HepG2 (cell line): ENCODE measurements around the gene BABAM1. TPM values are rescaled to one million over a fixed set of nuclear protein-coding genes. Genes with fewer than 3 reads are reported as not detected.

Experiments used
- ATAC-seq: fragments of 200-7000 bp; cut with Tn5 transposase; 3 replicates; pipeline ENCODE4 v1.9.1; 2020; ENCODE audit warnings: mild to moderate bottlenecking, moderate library complexity
- BruUV-seq: library from RNA; stranded (reverse); fragments of 400-500 nt; replicated peaks from 2 replicates; lab custom pipeline; 2021; lab: Mats Ljungman, UMichigan
- CTCF ChIA-PET: fragments of 300-600 bp; formaldehyde crosslinking; extraction: SDS; loops from one replicate; lab custom pipeline; 2021; ENCODE audit warnings: low total read pairs, inconsistent platforms, low intra/inter-chr PET ratio; lab: Yijun Ruan, JAX
- POLR2A ChIA-PET: fragments of 350-600 bp; sonication (Branson Sonifier 250); formaldehyde crosslinking; loops from one replicate; lab custom pipeline; 2020; ENCODE audit warnings: antibody characterized with exemption, inconsistent platforms; lab: Yijun Ruan, JAX
- DNase-seq: peaks from one replicate; pipeline ENCODE4 v3.0.0-alpha.2; 2015; ENCODE audit warnings: low spot score
- FAIRE-seq: peaks from 3 replicates; lab custom pipeline; 2011; peaks lifted over from hg19 to GRCh38; lab: Jason Lieb, UNC
- H2AFZ ChIP-seq: one replicate; pipeline ENCODE4 v1.6.1; 2011; ENCODE audit warnings: low read length, inconsistent platforms
- H3K27ac ChIP-seq: fragments of 300-600 bp; 3 replicates; pipeline ENCODE4 v1.8.0; 2011; ENCODE audit warnings: mixed run types, mild to moderate bottlenecking, mixed read lengths, low read length, inconsistent platforms; ENCODE audit not compliant: insufficient read depth; ENCODE audit errors: extremely low read length
- H3K27me3 ChIP-seq, 2 experiments: fragments of 200-600 bp in 1 of 2; 2 replicates in 1 of 2; 3 replicates in 1 of 2; pipeline versions ENCODE4 v1.6.0 to v1.8.0; 2011; ENCODE audit warnings: low read length in 2 of 2, mild to moderate bottlenecking in 2 of 2, moderate library complexity in 2 of 2, inconsistent platforms in 1 of 2; ENCODE audit not compliant: insufficient read depth in 2 of 2, control insufficient read depth in 1 of 2
- H3K36me3 ChIP-seq, 2 experiments: fragments of 200-600 bp in 1 of 2; replicated peaks in 1 of 2; 2 replicates in 1 of 2; 3 replicates in 1 of 2; pipeline versions ENCODE4 v1.5.1 to v1.8.0; 2011; ENCODE audit warnings: low read length in 2 of 2, inconsistent platforms in 1 of 2; ENCODE audit not compliant: insufficient read depth in 2 of 2, control insufficient read depth in 1 of 2
- H3K4me1 ChIP-seq: 2 replicates; pipeline ENCODE4 v1.5.1; 2012; ENCODE audit warnings: low read length, inconsistent platforms; ENCODE audit not compliant: insufficient read depth
- H3K4me2 ChIP-seq: 2 replicates; pipeline ENCODE4 v1.6.0; 2011; ENCODE audit warnings: low read depth, low read length, inconsistent platforms
- H3K4me3 ChIP-seq, 3 experiments: fragments of 200-600 bp in 1 of 3; sonication (generic), shearing (Covaris generic) in 1 of 3; replicated peaks in 1 of 3; 2 replicates each; pipeline ENCODE4 v1.5.1; 2011 to 2016; ENCODE audit warnings: low read length in 3 of 3, inconsistent platforms in 2 of 3, low read depth in 2 of 3, mild to moderate bottlenecking in 2 of 3, control low read depth in 1 of 3, mixed read lengths in 1 of 3; ENCODE audit not compliant: insufficient read depth in 1 of 3
- H3K79me2 ChIP-seq: one replicate; pipeline ENCODE4 v1.6.1; 2011; ENCODE audit warnings: low read length, inconsistent platforms; ENCODE audit not compliant: insufficient read depth
- H3K9ac ChIP-seq: 2 replicates; pipeline ENCODE4 v1.6.0; 2011; ENCODE audit warnings: mild to moderate bottlenecking, low read depth, low read length, inconsistent platforms; ENCODE audit not compliant: insufficient read depth
- H3K9me3 ChIP-seq: 2 replicates; pipeline ENCODE4 v1.5.1; 2012; ENCODE audit warnings: mild to moderate bottlenecking, low read length
- H4K20me1 ChIP-seq: 2 replicates; pipeline ENCODE4 v1.6.0; 2011; ENCODE audit warnings: inconsistent platforms, mild to moderate bottlenecking, low read length, moderate library complexity; ENCODE audit not compliant: insufficient read depth
- AHDC1 ChIP-seq: sonication (generic); formaldehyde crosslinking; IDR thresholded peaks from 2 replicates; pipeline ENCODE4 v1.5.1; 2020; ENCODE audit warnings: mild to moderate bottlenecking, missing genetic modification reagents, borderline replicate concordance
- CHD2 ChIP-seq: IDR thresholded peaks from 2 replicates; pipeline ENCODE4 v1.6.1; 2011; ENCODE audit warnings: low read depth, low read length, improper control_type of control experiment
- ELF3 ChIP-seq: IDR thresholded peaks from 2 replicates; pipeline ENCODE4 v1.6.1; 2016; ENCODE audit warnings: missing genetic modification reagents, missing compliant biosample characterization
- FOXK1 ChIP-seq: sonication (generic); formaldehyde crosslinking; IDR thresholded peaks from 2 replicates; pipeline ENCODE4 v1.4.0; 2020; ENCODE audit warnings: low read depth, missing genetic modification reagents, borderline replicate concordance
- GATA4 ChIP-seq: sonication (generic); IDR thresholded peaks from 2 replicates; pipeline ENCODE4 v1.6.1; 2016; ENCODE audit warnings: antibody characterized with exemption, low read depth, borderline replicate concordance
- KDM5B ChIP-seq: sonication (generic); formaldehyde crosslinking; IDR thresholded peaks from 2 replicates; pipeline ENCODE4 v1.4.0; 2020; ENCODE audit warnings: missing genetic modification reagents, mild to moderate bottlenecking, borderline replicate concordance
- NR1H2 ChIP-seq: sonication (generic); formaldehyde crosslinking; IDR thresholded peaks from 2 replicates; pipeline ENCODE4 v1.8.1; 2022; ENCODE audit warnings: low read depth, missing genetic modification reagents, borderline replicate concordance
- RCOR2 ChIP-seq: IDR thresholded peaks from 2 replicates; pipeline ENCODE4 v1.6.1; 2016; ENCODE audit warnings: missing biosample characterization, missing genetic modification reagents
- SPEN ChIP-seq: sonication (generic); formaldehyde crosslinking; IDR thresholded peaks from 2 replicates; pipeline ENCODE4 v1.5.1; 2020; ENCODE audit warnings: low read depth, mild to moderate bottlenecking, missing genetic modification reagents
- SYNCRIP ChIP-seq: fragments of 200-400 bp; formaldehyde crosslinking; IDR thresholded peaks from 2 replicates; pipeline ENCODE4 v1.6.1; 2018; ENCODE audit warnings: mild to moderate bottlenecking, low read depth, low read length; ENCODE audit not compliant: insufficient read depth
- ZBTB39 ChIP-seq: sonication (generic); formaldehyde crosslinking; IDR thresholded peaks from 2 replicates; pipeline ENCODE4 v1.5.0; 2020; ENCODE audit warnings: missing genetic modification reagents
- ZKSCAN1 ChIP-seq: fragments of 150-350 bp; IDR thresholded peaks from 2 replicates; pipeline ENCODE4 v1.6.1; 2014; ENCODE audit warnings: low read length
- WGBS: methylation state at CpG from one replicate; pipeline ENCODE4 v1.1.6; 2017; ENCODE audit warnings: low lambda C conversion rate; 5-methylcytosine and 5-hydroxymethylcytosine counted together
- in situ Hi-C: cut with HindIII; loops from 2 replicates; pipeline ENCODE4 v1.10.0; 2017; ENCODE audit warnings: low pct_unique_long_range_greater_than_20kb; ENCODE audit not compliant: extremely low pct_ligation_motif_present
- intact Hi-C: fragments of 100-400 bp; cut with micrococcal nuclease; formaldehyde crosslinking; loops from one replicate; pipeline ENCODE4 v1.10.0; 2022; ENCODE audit not compliant: unreplicated experiment
- polyA plus RNA-seq, 8 experiments: library from polyadenylated mRNA; depleted of rRNA in 3 of 8; stranded (reverse) in 7 of 8; unstranded in 1 of 8; fragments of >200 nt; fragmentation: Illumina TruSeq in 4 of 8; extraction: Trizol in 4 of 8; gene quantifications; 2 replicates each; pipeline versions ENCODE4 v1.2.1 to v1.2.3, GENCODE V29; 2011 to 2016; ENCODE audit warnings: low read depth in 4 of 8, missing spikeins in 1 of 8, mixed read lengths in 1 of 8; ENCODE audit not compliant: insufficient read depth in 1 of 8
- total RNA-seq, 5 experiments: library from RNA; depleted of rRNA; stranded (reverse); fragments of >200 nt; fragmentation: Illumina TruSeq; extraction: Trizol; gene quantifications; 2 replicates each; pipeline ENCODE4 v1.2.3, GENCODE V29; 2016; ENCODE audit warnings: low read depth in 1 of 5
- TF ChIP-seq, protein P1 (sequence below): sonication (generic); formaldehyde crosslinking; IDR thresholded peaks from 2 replicates; pipeline ENCODE4 v1.5.1; 2020; ENCODE audit warnings: missing genetic modification reagents, mild to moderate bottlenecking, borderline replicate concordance

BABAM1 gene
- total and polyA plus RNA-seq, 2 of the 13 experiments (the other 11 are each of a cell fraction or from before 2014, with no cell fraction given), result 70.0 to 82.0 TPM

- Histone ChIP-seq H3K9me3 (peaks cover 5% of the 10 kb centered on the region), H3K9ac (no peak overlapping the region), H4K20me1 (no peaks in the 10 kb centered on the region), H3K27ac (no peak overlapping the region), H3K79me2 (no peaks in the 10 kb centered on the region), H2AFZ (no peak overlapping the region), H3K4me3 (no peak overlapping the region), H3K4me1 (no peaks in the 10 kb centered on the region), H3K36me3 (peaks cover 0 to 6% of the 10 kb centered on the region in 2 experiments; a peak in 1 of 5 replicates), H3K4me2 (no peak overlapping the region), H3K27me3 (no peaks in the 10 kb centered on the region)
- 84% methylated on average over 4 of the region's 4 CpGs for WGBS
- BruUV-seq, result no TSS peak
- ATAC-seq (no peak), DNase-seq (no peak), FAIRE-seq (no peak)
- ChIA-PET POLR2A (no interaction called here), CTCF (no interaction called here)
- in situ Hi-C loops, result no loop called here
- intact Hi-C loops, result no loop called here
- no peak for TF ChIP-seq AHDC1 (CRISPR knock-in tag)
- no peak for TF ChIP-seq KDM5B (CRISPR knock-in tag)
- no peak for TF ChIP-seq SPEN (CRISPR knock-in tag)
- TF ChIP-seq NR1H2 (CRISPR knock-in tag), result no peak
- no peak for TF ChIP-seq ZKSCAN1
- TF ChIP-seq FOXK1 (CRISPR knock-in tag), result no peak
- no peak for TF ChIP-seq GATA4
- no peak for TF ChIP-seq CHD2
- no peak for TF ChIP-seq SYNCRIP
- no peak for TF ChIP-seq ELF3 (CRISPR knock-in tag)
- no peak for TF ChIP-seq RCOR2 (CRISPR knock-in tag)
- TF ChIP-seq ZBTB39 (CRISPR knock-in tag), result no peak
- TF ChIP-seq, protein P1, sequence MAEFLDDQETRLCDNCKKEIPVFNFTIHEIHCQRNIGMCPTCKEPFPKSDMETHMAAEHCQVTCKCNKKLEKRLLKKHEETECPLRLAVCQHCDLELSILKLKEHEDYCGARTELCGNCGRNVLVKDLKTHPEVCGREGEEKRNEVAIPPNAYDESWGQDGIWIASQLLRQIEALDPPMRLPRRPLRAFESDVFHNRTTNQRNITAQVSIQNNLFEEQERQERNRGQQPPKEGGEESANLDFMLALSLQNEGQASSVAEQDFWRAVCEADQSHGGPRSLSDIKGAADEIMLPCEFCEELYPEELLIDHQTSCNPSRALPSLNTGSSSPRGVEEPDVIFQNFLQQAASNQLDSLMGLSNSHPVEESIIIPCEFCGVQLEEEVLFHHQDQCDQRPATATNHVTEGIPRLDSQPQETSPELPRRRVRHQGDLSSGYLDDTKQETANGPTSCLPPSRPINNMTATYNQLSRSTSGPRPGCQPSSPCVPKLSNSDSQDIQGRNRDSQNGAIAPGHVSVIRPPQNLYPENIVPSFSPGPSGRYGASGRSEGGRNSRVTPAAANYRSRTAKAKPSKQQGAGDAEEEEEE (CRISPR knock-in tag), result no peak
Observed at GRCh38 chr19:17296273-17296672, 29.0 kb downstream of the BABAM1 start.
